Testis (tissue), 2 donors: ENCODE measurements around the gene CCDC157.

Source experiments
- POLR2A ChIP-seq: fragments of 450-650 bp; IDR thresholded peaks from one replicate; pipeline ENCODE4 v1.6.1; 2017; ENCODE audit warnings: antibody characterized with exemption, mild to moderate bottlenecking, moderate library complexity
- TF ChIP-seq, protein P1 (sequence below), 3 experiments: fragments of 450-650 bp in 2 of 3; fragments of 200-600 bp in 1 of 3; sonication (generic) in 1 of 3; IDR thresholded peaks; one replicate each; pipeline ENCODE4 v1.5.1; 2016 to 2019; ENCODE audit warnings: antibody characterized with exemption in 3 of 3, mild to moderate bottlenecking in 2 of 3, moderate library complexity in 1 of 3

DNA sequence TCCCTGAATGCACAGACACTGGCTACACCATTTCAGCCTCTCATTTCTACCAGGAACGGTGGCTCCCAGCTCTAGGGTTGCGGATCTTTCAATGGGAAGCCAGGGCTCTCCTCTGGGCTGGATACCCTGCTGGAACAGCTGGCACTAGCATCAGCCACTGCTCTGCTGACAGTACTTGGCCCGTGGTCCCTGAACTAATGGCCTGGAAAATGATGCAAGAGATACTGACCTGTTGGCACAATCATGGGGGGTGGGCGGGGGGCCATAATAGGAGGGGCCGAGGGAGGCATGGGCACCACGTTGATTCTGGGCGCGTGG is 19.4 kb upstream of the CCDC157 start:
- TF ChIP-seq, protein P1, sequence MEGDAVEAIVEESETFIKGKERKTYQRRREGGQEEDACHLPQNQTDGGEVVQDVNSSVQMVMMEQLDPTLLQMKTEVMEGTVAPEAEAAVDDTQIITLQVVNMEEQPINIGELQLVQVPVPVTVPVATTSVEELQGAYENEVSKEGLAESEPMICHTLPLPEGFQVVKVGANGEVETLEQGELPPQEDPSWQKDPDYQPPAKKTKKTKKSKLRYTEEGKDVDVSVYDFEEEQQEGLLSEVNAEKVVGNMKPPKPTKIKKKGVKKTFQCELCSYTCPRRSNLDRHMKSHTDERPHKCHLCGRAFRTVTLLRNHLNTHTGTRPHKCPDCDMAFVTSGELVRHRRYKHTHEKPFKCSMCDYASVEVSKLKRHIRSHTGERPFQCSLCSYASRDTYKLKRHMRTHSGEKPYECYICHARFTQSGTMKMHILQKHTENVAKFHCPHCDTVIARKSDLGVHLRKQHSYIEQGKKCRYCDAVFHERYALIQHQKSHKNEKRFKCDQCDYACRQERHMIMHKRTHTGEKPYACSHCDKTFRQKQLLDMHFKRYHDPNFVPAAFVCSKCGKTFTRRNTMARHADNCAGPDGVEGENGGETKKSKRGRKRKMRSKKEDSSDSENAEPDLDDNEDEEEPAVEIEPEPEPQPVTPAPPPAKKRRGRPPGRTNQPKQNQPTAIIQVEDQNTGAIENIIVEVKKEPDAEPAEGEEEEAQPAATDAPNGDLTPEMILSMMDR (IDR thresholded peaks at IDR 0.05), result no peak
- no peak for TF ChIP-seq POLR2A
